K562 (cell line): ENCODE results near the gene CATSPER4. TPM values are rescaled to one million over a fixed set of nuclear protein-coding genes. Genes with fewer than 3 reads are reported as not detected.
A peak's percentile ranks its signal among the peaks of the same experiment; 100 is the strongest.

Source experiments
- CTCF ChIP-seq, 3 experiments: IDR thresholded peaks in 2 of 3; conservative IDR thresholded peaks in 1 of 3; 2 replicates each; pipeline ENCODE4 v1.5.1; 2011 to 2012; ENCODE audit warnings: low read length in 3 of 3, mild to moderate bottlenecking in 3 of 3, control low read depth in 2 of 3, improper control_type of control experiment in 1 of 3, inconsistent platforms in 1 of 3, low read depth in 1 of 3, mixed read lengths in 1 of 3, moderate library complexity in 1 of 3; ENCODE audit not compliant: insufficient read depth in 2 of 3
- ETV6 ChIP-seq, 3 experiments: fragments of 150-350 bp in 1 of 3; sonication (generic) in 1 of 3; formaldehyde crosslinking in 1 of 3; IDR thresholded peaks; 2 replicates each; pipeline versions ENCODE4 v1.6.1 to v1.8.0; 2014 to 2022; ENCODE audit warnings: borderline replicate concordance in 2 of 3, low read depth in 2 of 3, antibody characterized with exemption in 1 of 3, low read length in 1 of 3, mild to moderate bottlenecking in 1 of 3, missing genetic modification reagents in 1 of 3
- FOXP4 ChIP-seq: sonication (generic); formaldehyde crosslinking; IDR thresholded peaks from 2 replicates; pipeline ENCODE4 v1.8.0; 2022; ENCODE audit warnings: mild to moderate bottlenecking, missing genetic modification reagents, borderline replicate concordance
- HNRNPK ChIP-seq: fragments of 200-400 bp; formaldehyde crosslinking; IDR thresholded peaks from one replicate; pipeline ENCODE4 v1.6.1; 2018; ENCODE audit warnings: mild to moderate bottlenecking, low read depth, low read length; ENCODE audit not compliant: poor library complexity, severe bottlenecking
- HNRNPUL1 ChIP-seq: fragments of 200-400 bp; formaldehyde crosslinking; IDR thresholded peaks from 2 replicates; pipeline ENCODE4 v1.6.1; 2017; ENCODE audit warnings: low read length
- KDM5B ChIP-seq: fragments of 200-600 bp; sonication (generic); IDR thresholded peaks from 2 replicates; pipeline ENCODE4 v1.6.1; 2012; ENCODE audit warnings: low read depth, mild to moderate bottlenecking, moderate library complexity, low read length, control low read depth, inconsistent platforms; ENCODE audit not compliant: insufficient replicate concordance
- MTF1 ChIP-seq: fragments of 250-450 bp; sonication (Bioruptor Pico); IDR thresholded peaks from 2 replicates; pipeline ENCODE4 v1.9.0; 2021; ENCODE audit warnings: moderate library complexity, mild to moderate bottlenecking, inconsistent platforms, borderline replicate concordance
- POLR3G ChIP-seq: IDR thresholded peaks from 2 replicates; pipeline ENCODE4 v1.6.1; 2011; ENCODE audit not compliant: insufficient read length, insufficient replicate concordance; ENCODE audit errors: extremely low read depth
- PTBP1 ChIP-seq: fragments of 200-400 bp; formaldehyde crosslinking; IDR thresholded peaks from 2 replicates; pipeline ENCODE4 v1.6.1; 2017; ENCODE audit warnings: low read depth, low read length
- RAD51 ChIP-seq: fragments of 450-650 bp; IDR thresholded peaks from 2 replicates; pipeline ENCODE4 v1.7.1; 2016; ENCODE audit warnings: low read depth, mild to moderate bottlenecking, borderline replicate concordance
- SAFB2 ChIP-seq: fragments of 200-400 bp; formaldehyde crosslinking; IDR thresholded peaks from 2 replicates; pipeline ENCODE4 v1.6.1; 2018; ENCODE audit warnings: borderline replicate concordance, low read length, low read depth, moderate library complexity; ENCODE audit not compliant: severe bottlenecking
- SIN3B ChIP-seq: fragments of 450-650 bp; IDR thresholded peaks from 2 replicates; pipeline ENCODE4 v1.6.1; 2017; ENCODE audit warnings: low read depth, mild to moderate bottlenecking, moderate library complexity
- TAF1 ChIP-seq: IDR thresholded peaks from 2 replicates; pipeline ENCODE4 v1.6.1; 2011; ENCODE audit warnings: mild to moderate bottlenecking, low read length, moderate library complexity; ENCODE audit not compliant: insufficient read depth, control insufficient read depth, severe bottlenecking; ENCODE audit errors: extremely low read depth
- ZFP36 ChIP-seq: fragments of 150-350 bp; IDR thresholded peaks from 2 replicates; pipeline ENCODE4 v1.6.1; 2018; ENCODE audit warnings: low read length, low read depth; ENCODE audit not compliant: partially characterized antibody
- ZNF263 ChIP-seq: sonication (generic); formaldehyde crosslinking; IDR thresholded peaks from 2 replicates; pipeline ENCODE4 v1.8.0; 2022; ENCODE audit warnings: mild to moderate bottlenecking, missing genetic modification reagents, borderline replicate concordance
- ZNF316 ChIP-seq: fragments of 450-650 bp; IDR thresholded peaks from 2 replicates; pipeline ENCODE4 v1.6.1; 2016
- polyA plus RNA-seq, 8 experiments: library from polyadenylated mRNA; depleted of rRNA in 4 of 8; stranded (reverse) in 5 of 8; unstranded in 3 of 8; fragments of >200 nt; fragmentation: Nextera tagmentation in 2 of 8; fragmentation: Illumina TruSeq in 1 of 8; extraction: Ambion mirVana in 2 of 8; extraction: Trizol in 1 of 8; gene quantifications; 2 replicates each; pipeline versions ENCODE4 v1.2.1 to v1.2.3, GENCODE V29; 2011 to 2014; ENCODE audit warnings: inconsistent platforms in 1 of 8, missing spikeins in 1 of 8
- total RNA-seq, 7 experiments: library from RNA; depleted of rRNA in 6 of 7; stranded (reverse); fragments of >200 nt in 6 of 7; fragmentation: Illumina TruSeq in 2 of 7; extraction: Trizol in 2 of 7; gene quantifications; 2 replicates each; pipeline versions ENCODE4 v1.2.1 to v1.2.3, GENCODE V29; 2011 to 2021; ENCODE audit warnings: low replicate concordance in 1 of 7
- TF ChIP-seq, protein P1 (sequence below): fragments of 200-800 bp; sonication (Bioruptor generic); IDR thresholded peaks from 2 replicates; pipeline ENCODE4 v1.6.1; 2017; ENCODE audit warnings: missing genetic modification characterization, missing compliant biosample characterization
- TF ChIP-seq, protein P2 (sequence below): sonication (generic); formaldehyde crosslinking; IDR thresholded peaks from 2 replicates; pipeline ENCODE4 v1.8.1; 2023; ENCODE audit warnings: mild to moderate bottlenecking, missing genetic modification reagents

CATSPER4 gene
- total and polyA plus RNA-seq, 9 of the 15 experiments (the other 6 are each of a cell fraction or from before 2014, with no cell fraction given) = 0.04 to 0.13 TPM; not detected in 7

DNA sequence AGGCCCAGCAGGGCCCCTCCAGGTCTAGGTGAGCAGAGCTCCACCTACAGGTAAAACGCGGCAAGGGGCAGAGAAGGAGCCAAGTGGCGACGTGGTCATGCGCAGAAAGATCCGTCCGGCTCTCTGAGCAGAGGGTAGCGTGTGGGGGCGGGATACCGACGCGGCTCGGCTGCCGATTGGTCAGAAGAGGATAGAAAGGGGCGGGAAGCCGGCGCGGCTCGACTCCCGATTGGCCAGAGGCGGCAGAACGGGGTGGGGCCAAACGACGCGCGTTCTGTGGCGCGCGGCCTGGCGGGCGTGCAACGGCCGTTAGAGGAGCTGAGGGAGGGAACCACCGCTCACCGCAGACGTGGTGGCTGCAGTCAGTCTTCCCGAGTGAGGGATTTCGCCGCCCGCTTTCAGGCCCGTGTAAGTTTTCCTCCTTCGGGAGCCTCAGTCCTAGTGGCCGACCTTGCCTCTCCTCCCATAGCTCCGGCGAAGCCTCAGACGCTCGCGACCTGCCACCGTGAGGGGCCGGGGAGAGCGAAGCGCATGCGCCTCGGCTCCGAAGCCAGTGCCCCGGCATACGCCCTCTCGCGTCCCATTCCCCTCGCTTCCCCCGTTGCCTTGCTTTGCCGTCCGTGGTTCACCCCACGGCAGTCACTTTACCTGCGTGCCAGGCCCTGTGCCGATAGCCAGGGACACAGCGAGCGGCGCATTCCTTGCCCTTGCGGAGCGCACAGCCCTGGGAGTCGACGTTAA lies 43.7 kb downstream of the CATSPER4 start, which contains the start of gene CEP85 (continued):
- TF ChIP-seq POLR3G (no peak), ZFP36 (no peak), MTF1 (no peak), ETV6 (IDR thresholded peaks at IDR 0.05; ENCODE audit: borderline replicate concordance in 1 of 2, low read depth in 2 of 2, low read length in 1 of 2) (no peak; a peak in 1 of 4 replicates), ETV6 (CRISPR knock-in tag; IDR thresholded peaks at IDR 0.05; ENCODE audit: borderline replicate concordance) (no peak), TAF1 (peak; percentile 91), ZNF263 (CRISPR knock-in tag) (no peak), SAFB2 (no peak), RAD51 (no peak), HNRNPK (no peak), PTBP1 (no peak), KDM5B (peak; percentile 95), SIN3B (peak; percentile 59; the same call in 1 of the 2 replicates), FOXP4 (CRISPR knock-in tag) (no peak), HNRNPUL1 (no peak), CTCF (IDR thresholded peaks at IDR 0.05 in 2 of 3, conservative IDR thresholded peaks at IDR 0.05 in 1 of 3; ENCODE audit: insufficient read depth in 2 of 3, low read depth in 1 of 3, low read length in 3 of 3) (peak; percentile 96 to 99 (median 98)), ZNF316 (0 out of 2 replicates have a peak, but pooled peaks have one; percentile 18)
- TF ChIP-seq, protein P1, sequence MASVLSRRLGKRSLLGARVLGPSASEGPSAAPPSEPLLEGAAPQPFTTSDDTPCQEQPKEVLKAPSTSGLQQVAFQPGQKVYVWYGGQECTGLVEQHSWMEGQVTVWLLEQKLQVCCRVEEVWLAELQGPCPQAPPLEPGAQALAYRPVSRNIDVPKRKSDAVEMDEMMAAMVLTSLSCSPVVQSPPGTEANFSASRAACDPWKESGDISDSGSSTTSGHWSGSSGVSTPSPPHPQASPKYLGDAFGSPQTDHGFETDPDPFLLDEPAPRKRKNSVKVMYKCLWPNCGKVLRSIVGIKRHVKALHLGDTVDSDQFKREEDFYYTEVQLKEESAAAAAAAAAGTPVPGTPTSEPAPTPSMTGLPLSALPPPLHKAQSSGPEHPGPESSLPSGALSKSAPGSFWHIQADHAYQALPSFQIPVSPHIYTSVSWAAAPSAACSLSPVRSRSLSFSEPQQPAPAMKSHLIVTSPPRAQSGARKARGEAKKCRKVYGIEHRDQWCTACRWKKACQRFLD (CRISPR knock-in tag) = peak; percentile 64; the same call in 1 of the 2 replicates
- TF ChIP-seq, protein P2, sequence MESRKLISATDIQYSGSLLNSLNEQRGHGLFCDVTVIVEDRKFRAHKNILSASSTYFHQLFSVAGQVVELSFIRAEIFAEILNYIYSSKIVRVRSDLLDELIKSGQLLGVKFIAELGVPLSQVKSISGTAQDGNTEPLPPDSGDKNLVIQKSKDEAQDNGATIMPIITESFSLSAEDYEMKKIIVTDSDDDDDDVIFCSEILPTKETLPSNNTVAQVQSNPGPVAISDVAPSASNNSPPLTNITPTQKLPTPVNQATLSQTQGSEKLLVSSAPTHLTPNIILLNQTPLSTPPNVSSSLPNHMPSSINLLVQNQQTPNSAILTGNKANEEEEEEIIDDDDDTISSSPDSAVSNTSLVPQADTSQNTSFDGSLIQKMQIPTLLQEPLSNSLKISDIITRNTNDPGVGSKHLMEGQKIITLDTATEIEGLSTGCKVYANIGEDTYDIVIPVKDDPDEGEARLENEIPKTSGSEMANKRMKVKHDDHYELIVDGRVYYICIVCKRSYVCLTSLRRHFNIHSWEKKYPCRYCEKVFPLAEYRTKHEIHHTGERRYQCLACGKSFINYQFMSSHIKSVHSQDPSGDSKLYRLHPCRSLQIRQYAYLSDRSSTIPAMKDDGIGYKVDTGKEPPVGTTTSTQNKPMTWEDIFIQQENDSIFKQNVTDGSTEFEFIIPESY (CRISPR knock-in tag) = peak; percentile 74; the same call in 1 of the 2 replicates
